HEK293T (cell line): ENCODE measurements around the gene SSBP2.

Experiments
- ARNT ChIP-seq: fragments of 450-650 bp; IDR thresholded peaks from 2 replicates; pipeline ENCODE4 v1.6.1; 2017; ENCODE audit warnings: mild to moderate bottlenecking
- BHLHE40 ChIP-seq: fragments of 450-650 bp; IDR thresholded peaks from 2 replicates; pipeline ENCODE4 v1.6.1; 2016; ENCODE audit warnings: mild to moderate bottlenecking, moderate library complexity, borderline replicate concordance
- CTBP1 ChIP-seq: fragments of 450-650 bp; IDR thresholded peaks from 2 replicates; pipeline ENCODE4 v1.6.1; 2016; ENCODE audit warnings: borderline replicate concordance
- ELF4 ChIP-seq: fragments of 450-650 bp; IDR thresholded peaks from 2 replicates; pipeline ENCODE4 v1.6.1; 2017; ENCODE audit warnings: antibody characterized with exemption
- FOXA1 ChIP-seq: fragments of 450-650 bp; IDR thresholded peaks from 2 replicates; pipeline ENCODE4 v1.6.1; 2016; ENCODE audit warnings: mild to moderate bottlenecking
- FOXK2 ChIP-seq: fragments of 450-650 bp; IDR thresholded peaks from 2 replicates; pipeline ENCODE4 v1.6.1; 2016; ENCODE audit warnings: mild to moderate bottlenecking
- FOXM1 ChIP-seq: fragments of 450-650 bp; IDR thresholded peaks from 2 replicates; pipeline ENCODE4 v1.6.1; 2017; ENCODE audit warnings: mild to moderate bottlenecking, borderline replicate concordance
- HDGF ChIP-seq: fragments of 450-650 bp; IDR thresholded peaks from 2 replicates; pipeline ENCODE4 v1.6.1; 2017; ENCODE audit warnings: antibody characterized with exemption, borderline replicate concordance
- PKNOX1 ChIP-seq: fragments of 450-650 bp; IDR thresholded peaks from 2 replicates; pipeline ENCODE4 v1.6.1; 2016
- SP1 ChIP-seq: fragments of 450-650 bp; IDR thresholded peaks from 2 replicates; pipeline ENCODE4 v1.6.1; 2017
- SUZ12 ChIP-seq: fragments of 450-650 bp; IDR thresholded peaks from 2 replicates; pipeline ENCODE4 v1.6.1; 2016; ENCODE audit warnings: mild to moderate bottlenecking
- TARDBP ChIP-seq: fragments of 450-650 bp; IDR thresholded peaks from 2 replicates; pipeline ENCODE4 v1.6.1; 2016
- ZNF384 ChIP-seq: fragments of 450-650 bp; IDR thresholded peaks from 2 replicates; pipeline ENCODE4 v1.6.1; 2016

- TF ChIP-seq ZNF384 (no peak), BHLHE40 (no peak), SP1 (no peak), CTBP1 (no peak), HDGF (no peak), TARDBP (no peak), PKNOX1 (no peak), FOXA1 (no peak), FOXM1 (no peak), FOXK2 (no peak), ELF4 (no peak), ARNT (no peak), SUZ12 (no peak)
Observed at GRCh38 chr5:81516091-81516490, 234.8 kb downstream of the SSBP2 start.
